ENCODE measurements around the gene PSMG4.

DNA sequence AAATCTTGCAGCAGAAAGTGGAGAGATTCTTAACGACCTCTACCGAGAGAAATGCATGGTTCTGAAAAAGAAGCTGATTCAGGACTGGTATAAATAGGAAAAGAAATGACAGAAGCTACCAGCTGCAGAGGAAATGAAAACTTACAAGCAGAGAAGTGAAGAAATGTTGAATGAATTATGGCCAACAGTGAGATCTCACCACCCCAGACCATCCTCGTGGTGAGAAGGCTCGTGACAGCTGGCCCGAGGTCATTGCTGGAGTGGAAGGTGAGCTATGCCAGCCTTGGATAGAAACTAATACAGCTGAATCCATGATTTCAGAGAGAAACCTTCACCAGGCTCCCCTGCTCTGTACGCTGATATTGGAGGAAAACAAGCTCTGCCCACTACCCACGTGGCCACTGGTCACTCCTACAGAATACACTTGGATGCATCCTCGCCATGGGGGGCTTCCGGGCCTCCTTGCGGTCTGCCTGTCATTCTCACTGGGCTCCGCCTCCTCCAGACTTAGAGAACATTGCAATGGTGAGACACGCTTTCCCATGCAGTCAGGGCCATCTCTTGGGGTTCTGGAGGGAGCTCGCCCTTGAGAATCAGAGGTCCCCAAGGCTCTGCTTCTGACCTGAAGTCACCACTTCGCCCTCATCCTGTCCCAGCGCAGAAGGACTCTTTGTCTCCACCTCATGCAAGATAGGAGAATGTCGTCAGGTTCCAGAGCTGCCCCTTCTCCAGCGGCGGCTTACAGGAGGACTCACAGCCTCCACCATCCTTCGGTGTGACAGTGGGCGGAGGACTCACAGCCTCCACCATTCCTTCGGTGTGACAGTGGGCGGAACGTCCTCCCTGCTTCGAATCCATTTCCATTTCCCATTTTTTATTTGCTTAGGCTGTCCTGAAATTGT, 20.7 kb upstream of the PSMG4 start:
- TF ChIP-seq, protein P1, sequence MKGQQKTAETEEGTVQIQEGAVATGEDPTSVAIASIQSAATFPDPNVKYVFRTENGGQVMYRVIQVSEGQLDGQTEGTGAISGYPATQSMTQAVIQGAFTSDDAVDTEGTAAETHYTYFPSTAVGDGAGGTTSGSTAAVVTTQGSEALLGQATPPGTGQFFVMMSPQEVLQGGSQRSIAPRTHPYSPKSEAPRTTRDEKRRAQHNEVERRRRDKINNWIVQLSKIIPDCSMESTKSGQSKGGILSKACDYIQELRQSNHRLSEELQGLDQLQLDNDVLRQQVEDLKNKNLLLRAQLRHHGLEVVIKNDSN (IDR thresholded peaks at IDR 0.05; ENCODE audit: borderline replicate concordance, extremely low read length, insufficient read depth, low read depth, low read length), result no peak
- TF ChIP-seq, protein P2, sequence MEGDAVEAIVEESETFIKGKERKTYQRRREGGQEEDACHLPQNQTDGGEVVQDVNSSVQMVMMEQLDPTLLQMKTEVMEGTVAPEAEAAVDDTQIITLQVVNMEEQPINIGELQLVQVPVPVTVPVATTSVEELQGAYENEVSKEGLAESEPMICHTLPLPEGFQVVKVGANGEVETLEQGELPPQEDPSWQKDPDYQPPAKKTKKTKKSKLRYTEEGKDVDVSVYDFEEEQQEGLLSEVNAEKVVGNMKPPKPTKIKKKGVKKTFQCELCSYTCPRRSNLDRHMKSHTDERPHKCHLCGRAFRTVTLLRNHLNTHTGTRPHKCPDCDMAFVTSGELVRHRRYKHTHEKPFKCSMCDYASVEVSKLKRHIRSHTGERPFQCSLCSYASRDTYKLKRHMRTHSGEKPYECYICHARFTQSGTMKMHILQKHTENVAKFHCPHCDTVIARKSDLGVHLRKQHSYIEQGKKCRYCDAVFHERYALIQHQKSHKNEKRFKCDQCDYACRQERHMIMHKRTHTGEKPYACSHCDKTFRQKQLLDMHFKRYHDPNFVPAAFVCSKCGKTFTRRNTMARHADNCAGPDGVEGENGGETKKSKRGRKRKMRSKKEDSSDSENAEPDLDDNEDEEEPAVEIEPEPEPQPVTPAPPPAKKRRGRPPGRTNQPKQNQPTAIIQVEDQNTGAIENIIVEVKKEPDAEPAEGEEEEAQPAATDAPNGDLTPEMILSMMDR (IDR thresholded peaks at IDR 0.05 in 2 of 3, conservative IDR thresholded peaks at IDR 0.05 in 1 of 3; ENCODE audit: control insufficient read depth in 2 of 3, extremely low read depth in 1 of 3, insufficient read depth in 1 of 3, low read depth in 3 of 3, low read length in 3 of 3), result no peak
- TF ChIP-seq MXI1 (IDR thresholded peaks at IDR 0.05; ENCODE audit: low read depth, low read length) (no peak), SIX5 (IDR thresholded peaks at IDR 0.05; ENCODE audit: low read depth, low read length, severe bottlenecking) (no peak), MTA3 (IDR thresholded peaks at IDR 0.05; ENCODE audit: borderline replicate concordance, low read length) (no peak), POLR2A (IDR thresholded peaks at IDR 0.05; ENCODE audit: low read depth, low read length) (no peak), SRF (IDR thresholded peaks at IDR 0.05; ENCODE audit: low read depth in 2 of 2, low read length in 2 of 2) (no peak), TAF1 (IDR thresholded peaks at IDR 0.05; ENCODE audit: borderline replicate concordance, low read depth, low read length) (no peak), ESRRA (IDR thresholded peaks at IDR 0.05; ENCODE audit: low read length) (no peak), YY1 (IDR thresholded peaks at IDR 0.05; ENCODE audit: low read depth, low read length) (no peak), SUPT20H (IDR thresholded peaks at IDR 0.05; ENCODE audit: borderline replicate concordance, control insufficient read depth, low read depth, low read length) (no peak), GABPA (IDR thresholded peaks at IDR 0.05; ENCODE audit: low read depth) (no peak)
- TF ChIP-seq, protein P3, sequence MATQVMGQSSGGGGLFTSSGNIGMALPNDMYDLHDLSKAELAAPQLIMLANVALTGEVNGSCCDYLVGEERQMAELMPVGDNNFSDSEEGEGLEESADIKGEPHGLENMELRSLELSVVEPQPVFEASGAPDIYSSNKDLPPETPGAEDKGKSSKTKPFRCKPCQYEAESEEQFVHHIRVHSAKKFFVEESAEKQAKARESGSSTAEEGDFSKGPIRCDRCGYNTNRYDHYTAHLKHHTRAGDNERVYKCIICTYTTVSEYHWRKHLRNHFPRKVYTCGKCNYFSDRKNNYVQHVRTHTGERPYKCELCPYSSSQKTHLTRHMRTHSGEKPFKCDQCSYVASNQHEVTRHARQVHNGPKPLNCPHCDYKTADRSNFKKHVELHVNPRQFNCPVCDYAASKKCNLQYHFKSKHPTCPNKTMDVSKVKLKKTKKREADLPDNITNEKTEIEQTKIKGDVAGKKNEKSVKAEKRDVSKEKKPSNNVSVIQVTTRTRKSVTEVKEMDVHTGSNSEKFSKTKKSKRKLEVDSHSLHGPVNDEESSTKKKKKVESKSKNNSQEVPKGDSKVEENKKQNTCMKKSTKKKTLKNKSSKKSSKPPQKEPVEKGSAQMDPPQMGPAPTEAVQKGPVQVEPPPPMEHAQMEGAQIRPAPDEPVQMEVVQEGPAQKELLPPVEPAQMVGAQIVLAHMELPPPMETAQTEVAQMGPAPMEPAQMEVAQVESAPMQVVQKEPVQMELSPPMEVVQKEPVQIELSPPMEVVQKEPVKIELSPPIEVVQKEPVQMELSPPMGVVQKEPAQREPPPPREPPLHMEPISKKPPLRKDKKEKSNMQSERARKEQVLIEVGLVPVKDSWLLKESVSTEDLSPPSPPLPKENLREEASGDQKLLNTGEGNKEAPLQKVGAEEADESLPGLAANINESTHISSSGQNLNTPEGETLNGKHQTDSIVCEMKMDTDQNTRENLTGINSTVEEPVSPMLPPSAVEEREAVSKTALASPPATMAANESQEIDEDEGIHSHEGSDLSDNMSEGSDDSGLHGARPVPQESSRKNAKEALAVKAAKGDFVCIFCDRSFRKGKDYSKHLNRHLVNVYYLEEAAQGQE (IDR thresholded peaks at IDR 0.05; ENCODE audit: low read depth, low read length), result no peak
- TF ChIP-seq, protein P4, sequence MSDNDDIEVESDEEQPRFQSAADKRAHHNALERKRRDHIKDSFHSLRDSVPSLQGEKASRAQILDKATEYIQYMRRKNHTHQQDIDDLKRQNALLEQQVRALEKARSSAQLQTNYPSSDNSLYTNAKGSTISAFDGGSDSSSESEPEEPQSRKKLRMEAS (IDR thresholded peaks at IDR 0.05; ENCODE audit: low read depth, low read length), result no peak

All from GM12878 (cell line).